SK-N-SH treated with all-trans-retinoic acid at 6 μM for 48 hours (cell line): ENCODE data around the gene CDCP1.

Experiments
- ATAC-seq: fragments of 200-7000 bp; cut with Tn5 transposase; 3 replicates; pipeline ENCODE4 v1.9.1; 2020; ENCODE audit warnings: mild to moderate bottlenecking, moderate library complexity
- ARNTL ChIP-seq: fragments of 450-650 bp; formaldehyde crosslinking; IDR thresholded peaks from 2 replicates; pipeline ENCODE4 v1.5.0; 2020; ENCODE audit warnings: low read depth, mild to moderate bottlenecking, moderate library complexity, borderline replicate concordance
- BACH2 ChIP-seq: fragments of 250-450 bp; sonication (Bioruptor Pico); IDR thresholded peaks from 2 replicates; pipeline ENCODE4 v1.9.0; 2021; ENCODE audit warnings: mild to moderate bottlenecking, borderline replicate concordance
- CSDC2 ChIP-seq: fragments of 250-450 bp; sonication (Bioruptor Pico); IDR thresholded peaks from 2 replicates; pipeline ENCODE4 v1.5.0; 2020; ENCODE audit warnings: mild to moderate bottlenecking, moderate library complexity
- CSRNP3 ChIP-seq: fragments of 250-450 bp; sonication (Bioruptor Pico); IDR thresholded peaks from 2 replicates; pipeline ENCODE4 v1.5.1; 2021; ENCODE audit warnings: mild to moderate bottlenecking, moderate library complexity
- ESRRG ChIP-seq: fragments of 250-450 bp; sonication (Bioruptor Pico); IDR thresholded peaks from 2 replicates; pipeline ENCODE4 v1.6.1; 2021; ENCODE audit warnings: mild to moderate bottlenecking
- GLIS3 ChIP-seq: fragments of 250-450 bp; sonication (Bioruptor Pico); IDR thresholded peaks from 2 replicates; pipeline ENCODE4 v1.5.0; 2020; ENCODE audit warnings: mild to moderate bottlenecking, moderate library complexity
- ISL1 ChIP-seq: fragments of 250-450 bp; sonication (Bioruptor Pico); IDR thresholded peaks from 2 replicates; pipeline ENCODE4 v2.1.2; 2022; ENCODE audit warnings: mild to moderate bottlenecking, moderate library complexity
- POU6F1 ChIP-seq: fragments of 250-450 bp; sonication (Bioruptor Pico); IDR thresholded peaks from 2 replicates; pipeline ENCODE4 v1.8.0; 2021; ENCODE audit warnings: low read depth, mild to moderate bottlenecking, moderate library complexity, borderline replicate concordance
- PPARA ChIP-seq: fragments of 250-450 bp; sonication (Bioruptor Pico); IDR thresholded peaks from 2 replicates; pipeline ENCODE4 v1.5.0; 2020; ENCODE audit warnings: mild to moderate bottlenecking, borderline replicate concordance
- RARB ChIP-seq: fragments of 250-450 bp; sonication (Bioruptor Pico); IDR thresholded peaks from 2 replicates; pipeline ENCODE4 v1.8.0; 2021; ENCODE audit warnings: mild to moderate bottlenecking, moderate library complexity
- SNAI2 ChIP-seq: fragments of 250-450 bp; sonication (Bioruptor Pico); IDR thresholded peaks from 2 replicates; pipeline ENCODE4 v1.5.0; 2020; ENCODE audit warnings: mild to moderate bottlenecking, moderate library complexity
- TCF4 ChIP-seq: fragments of 250-450 bp; sonication (Bioruptor Pico); IDR thresholded peaks from 2 replicates; pipeline ENCODE4 v1.8.0; 2021; ENCODE audit warnings: mild to moderate bottlenecking, moderate library complexity, borderline replicate concordance
- TOX ChIP-seq: fragments of 250-450 bp; sonication (Bioruptor Pico); IDR thresholded peaks from 2 replicates; pipeline ENCODE4 v1.8.0; 2021; ENCODE audit warnings: mild to moderate bottlenecking, moderate library complexity, borderline replicate concordance
- ZC3H10 ChIP-seq: fragments of 250-450 bp; sonication (Bioruptor Pico); IDR thresholded peaks from 2 replicates; pipeline ENCODE4 v1.5.1; 2021; ENCODE audit warnings: mild to moderate bottlenecking, moderate library complexity
- ZFP3 ChIP-seq: fragments of 250-450 bp; sonication (Bioruptor Pico); IDR thresholded peaks from 2 replicates; pipeline ENCODE4 v1.5.0; 2020; ENCODE audit warnings: mild to moderate bottlenecking, moderate library complexity
- ZNF565 ChIP-seq: fragments of 450-650 bp; formaldehyde crosslinking; conservative IDR thresholded peaks from 2 replicates; pipeline ENCODE4 v1.5.0; 2020; ENCODE audit warnings: low read depth, mild to moderate bottlenecking, moderate library complexity
- ZNF70 ChIP-seq: fragments of 450-650 bp; formaldehyde crosslinking; IDR thresholded peaks from 2 replicates; pipeline ENCODE4 v1.5.0; 2020; ENCODE audit warnings: mild to moderate bottlenecking, moderate library complexity
- ZNF8 ChIP-seq: fragments of 450-650 bp; formaldehyde crosslinking; IDR thresholded peaks from 2 replicates; pipeline ENCODE4 v1.5.0; 2020; ENCODE audit warnings: mild to moderate bottlenecking, moderate library complexity
- TF ChIP-seq, protein P1 (sequence below): fragments of 250-450 bp; sonication (Bioruptor Pico); IDR thresholded peaks from 2 replicates; pipeline ENCODE4 v1.8.0; 2020; ENCODE audit warnings: mild to moderate bottlenecking, moderate library complexity, borderline replicate concordance
- TF ChIP-seq, protein P2 (sequence below): fragments of 250-450 bp; sonication (Bioruptor Pico); IDR thresholded peaks from 2 replicates; pipeline ENCODE4 v1.5.0; 2020; ENCODE audit warnings: mild to moderate bottlenecking, moderate library complexity

CDCP1 gene

DNA sequence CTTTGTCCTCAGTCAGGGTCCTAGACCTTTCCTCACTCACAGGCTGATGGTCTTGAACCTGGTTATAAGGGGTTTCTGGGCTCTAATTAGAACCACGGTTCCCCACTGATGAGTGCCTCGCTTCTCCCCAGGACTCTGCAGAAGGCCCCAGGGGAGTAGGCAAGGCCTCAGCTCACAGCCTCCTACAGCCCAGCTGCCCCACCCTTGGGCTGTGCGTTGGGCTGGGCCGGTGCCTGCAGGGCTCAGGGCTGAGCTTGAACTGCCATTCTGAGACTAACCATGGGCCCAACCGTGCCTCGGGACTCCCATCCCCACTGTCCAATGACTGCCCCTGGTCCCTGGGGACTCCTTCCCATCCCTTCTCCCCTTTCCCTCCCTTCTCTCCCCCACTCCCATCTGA, 94.5 kb downstream of the CDCP1 start (continued):
- TF ChIP-seq, protein P1, sequence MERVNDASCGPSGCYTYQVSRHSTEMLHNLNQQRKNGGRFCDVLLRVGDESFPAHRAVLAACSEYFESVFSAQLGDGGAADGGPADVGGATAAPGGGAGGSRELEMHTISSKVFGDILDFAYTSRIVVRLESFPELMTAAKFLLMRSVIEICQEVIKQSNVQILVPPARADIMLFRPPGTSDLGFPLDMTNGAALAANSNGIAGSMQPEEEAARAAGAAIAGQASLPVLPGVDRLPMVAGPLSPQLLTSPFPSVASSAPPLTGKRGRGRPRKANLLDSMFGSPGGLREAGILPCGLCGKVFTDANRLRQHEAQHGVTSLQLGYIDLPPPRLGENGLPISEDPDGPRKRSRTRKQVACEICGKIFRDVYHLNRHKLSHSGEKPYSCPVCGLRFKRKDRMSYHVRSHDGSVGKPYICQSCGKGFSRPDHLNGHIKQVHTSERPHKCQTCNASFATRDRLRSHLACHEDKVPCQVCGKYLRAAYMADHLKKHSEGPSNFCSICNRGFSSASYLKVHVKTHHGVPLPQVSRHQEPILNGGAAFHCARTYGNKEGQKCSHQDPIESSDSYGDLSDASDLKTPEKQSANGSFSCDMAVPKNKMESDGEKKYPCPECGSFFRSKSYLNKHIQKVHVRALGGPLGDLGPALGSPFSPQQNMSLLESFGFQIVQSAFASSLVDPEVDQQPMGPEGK (CRISPR knock-in tag) = no peak
- TF ChIP-seq SNAI2 (CRISPR knock-in tag) (no peak), GLIS3 (CRISPR knock-in tag) (no peak), ZC3H10 (no peak), PPARA (CRISPR knock-in tag) (no peak), ZNF565 (CRISPR knock-in tag) (no peak), CSDC2 (CRISPR knock-in tag) (no peak)
- TF ChIP-seq, protein P2, sequence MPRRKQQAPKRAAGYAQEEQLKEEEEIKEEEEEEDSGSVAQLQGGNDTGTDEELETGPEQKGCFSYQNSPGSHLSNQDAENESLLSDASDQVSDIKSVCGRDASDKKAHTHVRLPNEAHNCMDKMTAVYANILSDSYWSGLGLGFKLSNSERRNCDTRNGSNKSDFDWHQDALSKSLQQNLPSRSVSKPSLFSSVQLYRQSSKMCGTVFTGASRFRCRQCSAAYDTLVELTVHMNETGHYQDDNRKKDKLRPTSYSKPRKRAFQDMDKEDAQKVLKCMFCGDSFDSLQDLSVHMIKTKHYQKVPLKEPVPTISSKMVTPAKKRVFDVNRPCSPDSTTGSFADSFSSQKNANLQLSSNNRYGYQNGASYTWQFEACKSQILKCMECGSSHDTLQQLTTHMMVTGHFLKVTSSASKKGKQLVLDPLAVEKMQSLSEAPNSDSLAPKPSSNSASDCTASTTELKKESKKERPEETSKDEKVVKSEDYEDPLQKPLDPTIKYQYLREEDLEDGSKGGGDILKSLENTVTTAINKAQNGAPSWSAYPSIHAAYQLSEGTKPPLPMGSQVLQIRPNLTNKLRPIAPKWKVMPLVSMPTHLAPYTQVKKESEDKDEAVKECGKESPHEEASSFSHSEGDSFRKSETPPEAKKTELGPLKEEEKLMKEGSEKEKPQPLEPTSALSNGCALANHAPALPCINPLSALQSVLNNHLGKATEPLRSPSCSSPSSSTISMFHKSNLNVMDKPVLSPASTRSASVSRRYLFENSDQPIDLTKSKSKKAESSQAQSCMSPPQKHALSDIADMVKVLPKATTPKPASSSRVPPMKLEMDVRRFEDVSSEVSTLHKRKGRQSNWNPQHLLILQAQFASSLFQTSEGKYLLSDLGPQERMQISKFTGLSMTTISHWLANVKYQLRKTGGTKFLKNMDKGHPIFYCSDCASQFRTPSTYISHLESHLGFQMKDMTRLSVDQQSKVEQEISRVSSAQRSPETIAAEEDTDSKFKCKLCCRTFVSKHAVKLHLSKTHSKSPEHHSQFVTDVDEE (CRISPR knock-in tag) = no peak
- TF ChIP-seq, all 23 proteins: peak for 0

DNA sequence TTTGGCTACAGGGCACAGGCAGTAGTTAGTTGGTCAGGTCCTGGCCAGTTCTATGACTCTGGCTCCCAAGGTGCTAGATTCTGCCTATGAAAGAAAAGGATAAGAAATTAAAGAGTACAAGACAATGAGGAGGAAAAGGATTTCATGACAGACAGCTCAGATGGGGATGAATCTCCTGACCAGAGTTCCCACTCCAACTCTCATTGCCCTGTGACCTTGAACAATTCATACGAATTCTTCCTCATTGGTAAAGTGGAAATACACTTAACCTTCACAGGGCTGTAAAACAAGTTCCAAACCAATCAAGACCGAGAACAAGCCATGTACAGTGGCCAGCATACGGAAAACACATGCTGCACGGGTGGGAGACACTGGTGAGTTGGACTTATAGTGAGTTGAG, 96.4 kb downstream of the CDCP1 start:
- TF ChIP-seq ZFP3 (CRISPR knock-in tag) (no peak), TOX (CRISPR knock-in tag) (no peak), ZNF70 (CRISPR knock-in tag) (no peak), BACH2 (CRISPR knock-in tag) (no peak)
- TF ChIP-seq, all 23 proteins: peak for 0
- no peak for ATAC-seq

DNA sequence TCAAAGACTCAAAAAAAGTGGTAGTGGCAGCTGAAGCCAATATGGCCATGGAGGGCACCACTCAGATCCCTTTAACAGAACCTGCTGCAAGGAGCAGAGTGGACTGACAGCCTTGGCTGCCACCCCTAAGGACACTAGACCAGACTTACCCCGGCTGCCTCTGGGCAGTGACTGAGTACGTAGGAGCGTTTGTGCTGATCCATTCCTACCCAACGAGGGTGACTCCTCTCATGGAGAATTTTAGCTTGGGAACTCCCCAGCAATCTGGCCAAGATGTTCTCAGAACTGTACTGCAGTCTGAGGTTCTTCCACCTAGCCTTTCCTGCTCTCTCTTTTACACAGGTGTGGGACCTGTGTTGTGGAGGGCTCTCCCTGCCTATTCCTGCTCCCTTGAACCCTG, 97.9 kb downstream of the CDCP1 start:
- no peak for ATAC-seq
- TF ChIP-seq ZNF565 (CRISPR knock-in tag) (no peak), BACH2 (CRISPR knock-in tag) (no peak)

DNA sequence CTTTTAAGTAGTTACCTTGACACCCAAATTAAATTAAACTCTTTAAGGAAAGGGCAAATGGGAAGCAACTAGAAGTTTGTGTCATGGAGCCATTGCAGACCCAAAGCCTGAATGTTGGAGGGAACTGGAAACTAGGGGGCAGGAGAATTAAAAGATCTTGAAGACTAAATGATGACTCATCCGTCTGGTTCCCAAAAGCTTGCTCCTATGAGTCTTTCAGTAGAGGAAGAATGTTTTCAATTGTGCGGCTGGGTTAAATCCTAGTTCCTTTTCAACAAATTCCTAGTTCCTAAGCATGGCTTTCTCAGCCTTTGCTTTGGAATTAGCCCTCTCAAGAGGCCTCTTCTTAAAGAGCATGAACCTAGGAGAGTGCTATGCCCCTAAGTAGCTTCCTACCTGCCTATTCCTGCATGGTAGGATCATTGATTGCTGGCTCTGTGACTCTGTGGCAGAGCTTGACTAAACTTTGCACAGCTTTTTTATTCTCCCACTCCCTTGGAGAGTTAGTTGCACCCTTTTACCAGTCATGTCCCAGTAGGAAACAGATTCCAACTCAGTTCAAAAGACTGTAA, 102.4 kb downstream of the CDCP1 start:
- TF ChIP-seq ZC3H10 = no peak; the same call in 1 of the 2 replicates
- peak; percentile 80 for ATAC-seq

GRCh38 chr3:45042162-45042561, 104.0 kb downstream of the CDCP1 start:
- no peak for ATAC-seq
- TF ChIP-seq ISL1 (CRISPR knock-in tag) (no peak), GLIS3 (CRISPR knock-in tag) (no peak), POU6F1 (CRISPR knock-in tag) (no peak), ESRRG (CRISPR knock-in tag) (no peak), ZNF70 (CRISPR knock-in tag) (no peak), SNAI2 (CRISPR knock-in tag) (no peak), CSRNP3 (CRISPR knock-in tag) (no peak), ZFP3 (CRISPR knock-in tag) (no peak), ZC3H10 (no peak), ARNTL (no peak), TCF4 (no peak), RARB (CRISPR knock-in tag) (no peak), ZNF8 (CRISPR knock-in tag) (no peak)
- TF ChIP-seq, protein P1 (CRISPR knock-in tag) = no peak
- TF ChIP-seq, protein P2 (CRISPR knock-in tag) = no peak
